Sigmoid colon (tissue), 7 donors: ENCODE measurements around the gene KDELR3. TPM values are rescaled to one million over a fixed set of nuclear protein-coding genes. Genes with fewer than 3 reads are reported as not detected.

Source experiments
- DNase-seq: peaks from one replicate; pipeline ENCODE4 v3.0.0-alpha.2; 2019
- H3K27ac ChIP-seq, 4 donors: fragments of 200-600 bp; sonication (generic); one replicate each; pipeline ENCODE4 v1.5.1; 2016 to 2019; ENCODE audit warnings: mild to moderate bottlenecking in 1 of 4
- H3K27me3 ChIP-seq, 3 donors: fragments of 200-600 bp; sonication (generic); one replicate each; pipeline ENCODE4 v1.5.1; 2019; ENCODE audit warnings: mild to moderate bottlenecking in 1 of 3
- H3K36me3 ChIP-seq, 4 donors: fragments of 200-600 bp; sonication (generic); one replicate each; pipeline ENCODE4 v1.5.1; 2016 to 2019
- H3K4me1 ChIP-seq, 4 donors: fragments of 200-600 bp; sonication (generic); one replicate each; pipeline ENCODE4 v1.5.1; 2017 to 2019
- H3K4me3 ChIP-seq, 4 donors: fragments of 200-600 bp; sonication (generic); one replicate each; pipeline ENCODE4 v1.5.1; 2017 to 2019; ENCODE audit warnings: mild to moderate bottlenecking in 2 of 4, moderate library complexity in 1 of 4
- H3K9me3 ChIP-seq, 4 donors: fragments of 200-600 bp in 3 of 4; sonication (generic) in 3 of 4; one replicate each; pipeline versions ENCODE4 v1.5.1 to v1.6.1; 2013 to 2019
- CTCF ChIP-seq, 4 experiments: fragments of 450-650 bp in 3 of 4; fragments of 200-600 bp in 1 of 4; IDR thresholded peaks; one replicate each; pipeline ENCODE4 v1.5.1; 2016 to 2019; ENCODE audit warnings: antibody characterized with exemption in 4 of 4, mild to moderate bottlenecking in 3 of 4, moderate library complexity in 2 of 4
- EP300 ChIP-seq, 4 donors: sonication (generic); formaldehyde crosslinking; IDR thresholded peaks; one replicate each; pipeline ENCODE4 v1.6.1; 2017; ENCODE audit warnings: antibody characterized with exemption in 4 of 4
- POLR2A ChIP-seq, 2 donors: fragments of 450-650 bp; IDR thresholded peaks; one replicate each; pipeline ENCODE4 v1.6.1; 2016; ENCODE audit warnings: antibody characterized with exemption in 2 of 2, mild to moderate bottlenecking in 2 of 2, moderate library complexity in 2 of 2
- POLR2AphosphoS5 ChIP-seq, 4 donors: sonication (generic); formaldehyde crosslinking; IDR thresholded peaks; one replicate each; pipeline ENCODE4 v1.6.1; 2017; ENCODE audit warnings: antibody characterized with exemption in 4 of 4
- WGBS, 2 donors: extraction: QIAGEN DNeasy Blood & Tissue Kit; methylation state at CpG; one replicate each; pipeline ENCODE4 v1.1.7; 2013; 5-methylcytosine and 5-hydroxymethylcytosine counted together
- intact Hi-C: fragments of 100-400 bp; cut with DNase I; formaldehyde crosslinking; loops from one replicate; pipeline ENCODE4 v1.15.1; 2023
- polyA plus RNA-seq, 3 donors: library from polyadenylated mRNA; stranded (reverse); fragments of 200-250 nt; gene quantifications; one replicate each; pipeline ENCODE4 v1.2.3, GENCODE V29; 2013
- total RNA-seq, 4 donors: library from RNA; depleted of rRNA; stranded (reverse); fragments of >200 nt; gene quantifications; one replicate each; pipeline ENCODE4 v1.1.0, GENCODE V29; 2016
- donor health status: healthy with polysubstance abuse.
- donor health status: Bipolar disorder and iron deficiency.
- donor health status: healthy.

KDELR3 gene
- total and polyA plus RNA-seq, 7 donors = 2.5 to 14.3 (median 5.5) TPM

GRCh38 chr22:38442967-38443627 lies 24.8 kb upstream of the KDELR3 start:
- no peak overlapping the region for H3K27ac ChIP-seq
- 49 to 64% methylated on average over 13 of the region's 13 CpGs for WGBS, 2 donors
- intact Hi-C loops = no loop called here

GRCh38 chr22:38443628-38444521 lies 24.0 kb upstream of the KDELR3 start:
- WGBS, 2 donors = 34 to 61% methylated on average over 21 of the region's 21 CpGs
- no peak for TF ChIP-seq POLR2A (IDR thresholded peaks at IDR 0.05)
- TF ChIP-seq POLR2AphosphoS5 (IDR thresholded peaks at IDR 0.05) = no peak
- TF ChIP-seq CTCF (IDR thresholded peaks at IDR 0.05) = no peak
- Histone ChIP-seq H3K9me3 (no peaks in the 10 kb centered on the region), H3K4me3 (no peak overlapping the region), H3K36me3 (no peaks in the 10 kb centered on the region), H3K27ac (no peak overlapping the region), H3K4me1 (no peaks in the 10 kb centered on the region), H3K27me3 (peaks cover 0 to 22% (median 6%) of the 10 kb centered on the region in 3 donors)
- no peak for DNase-seq
- intact Hi-C loops = no loop called here

More at GRCh38 chr22:38442967-38443627, 24.8 kb upstream of the KDELR3 start:
- TF ChIP-seq POLR2A (IDR thresholded peaks at IDR 0.05) (no peak), POLR2AphosphoS5 (IDR thresholded peaks at IDR 0.05) (no peak), EP300 (IDR thresholded peaks at IDR 0.05) (no peak), CTCF (IDR thresholded peaks at IDR 0.05) (no peak)
- Histone ChIP-seq H3K9me3 (no peaks in the 10 kb centered on the region), H3K36me3 (no peaks in the 10 kb centered on the region), H3K4me3 (no peak overlapping the region), H3K4me1 (no peaks in the 10 kb centered on the region), H3K27me3 (peaks cover 0 to 14% (median 6%) of the 10 kb centered on the region in 3 donors)
- no peak for DNase-seq

- no peak overlapping the region for H3K4me3 ChIP-seq
- H3K27me3 ChIP-seq = peaks cover 0 to 31% (median 6%) of the 10 kb centered on the region in 3 donors
- TF ChIP-seq POLR2A (IDR thresholded peaks at IDR 0.05) (no peak), POLR2AphosphoS5 (IDR thresholded peaks at IDR 0.05) (no peak), CTCF (IDR thresholded peaks at IDR 0.05) (no peak), EP300 (IDR thresholded peaks at IDR 0.05) (no peak)
These were observed 23.1 kb upstream of the KDELR3 start for GRCh38 chr22:38444783-38445182.

GRCh38 chr22:38446018-38446601 lies 21.8 kb upstream of the KDELR3 start:
- Histone ChIP-seq H3K4me1 (no peaks in the 10 kb centered on the region), H3K4me3 (no peak overlapping the region), H3K27ac (no peak overlapping the region), H3K36me3 (no peaks in the 10 kb centered on the region), H3K27me3 (peaks cover 0 to 44% (median 6%) of the 10 kb centered on the region in 3 donors), H3K9me3 (no peaks in the 10 kb centered on the region)
- TF ChIP-seq EP300 (IDR thresholded peaks at IDR 0.05) (no peak), CTCF (IDR thresholded peaks at IDR 0.05) (no peak)
- intact Hi-C loops = no loop called here
- DNase-seq = no peak
- 44 to 65% methylated on average over 9 of the region's 9 CpGs for WGBS, 2 donors

More at GRCh38 chr22:38444783-38445182, 23.1 kb upstream of the KDELR3 start:
- no peak overlapping the region for H3K27ac ChIP-seq
- no peaks in the 10 kb centered on the region for H3K9me3 ChIP-seq
- WGBS, 2 donors = 82 to 92% methylated on average over 10 of the region's 10 CpGs
- intact Hi-C loops = no loop called here
- DNase-seq = no peak
- no peaks in the 10 kb centered on the region for H3K36me3 ChIP-seq
- no peaks in the 10 kb centered on the region for H3K4me1 ChIP-seq
